Left renal cortex interstitium (tissue), 4 donors: ENCODE results near the gene TECPR2. TPM values are rescaled to one million over a fixed set of nuclear protein-coding genes. Genes with fewer than 3 reads are reported as not detected.
"Not testable (repeated sequence)": the region's sequence is repeated elsewhere in the genome, so short reads cannot be mapped to it uniquely, and the experiment has no call there.

Experiments used
- DNase-seq, 4 donors: peaks; one replicate each; pipeline ENCODE4 v3.0.0-alpha.2; 2013; ENCODE audit warnings: low read depth in 4 of 4, low spot score in 2 of 4, missing footprints in 1 of 4
- polyA plus RNA-seq, 4 donors: library from polyadenylated mRNA; unstranded; fragments of 120-200 nt; gene quantifications; one replicate each; pipeline ENCODE4 v1.2.1, GENCODE V29; 2013; ENCODE audit not compliant: insufficient read length in 4 of 4

TECPR2 gene
- polyA plus RNA-seq, 4 donors = 14.8 to 20.9 (median 18.0) TPM

- no peak for DNase-seq
Observed at GRCh38 chr14:102545461-102546265, 182.9 kb downstream of the TECPR2 start.

DNA sequence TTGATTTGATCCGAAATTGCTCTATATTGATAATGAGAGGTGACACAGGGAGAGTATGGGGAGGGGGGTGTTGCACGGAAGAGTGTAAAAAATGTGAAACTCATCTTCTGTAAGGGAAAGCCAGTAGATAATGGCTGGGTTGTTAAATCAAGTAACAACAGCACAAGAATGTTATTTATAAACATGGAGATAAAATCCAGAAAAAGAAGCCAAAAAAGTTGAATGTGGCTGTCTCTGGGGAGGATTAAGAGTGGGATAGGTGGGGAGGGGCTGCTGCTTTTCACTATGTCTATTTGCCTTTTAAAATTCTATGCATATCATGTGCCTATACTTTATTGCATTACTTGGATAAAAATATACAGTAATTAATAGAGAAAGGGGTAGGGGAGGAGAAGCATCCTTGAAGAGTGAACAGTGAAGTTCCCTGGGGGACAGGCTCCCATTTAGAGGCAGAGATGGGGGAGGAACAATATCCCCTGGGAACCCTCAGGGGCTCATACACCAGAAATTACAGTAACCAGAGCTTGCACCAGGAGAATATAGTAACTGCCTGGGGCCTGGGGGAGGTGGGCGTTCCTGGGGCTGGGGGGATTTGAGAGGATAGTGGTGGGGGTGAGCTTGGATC lies 186.0 kb downstream of the TECPR2 start:
- no peak for DNase-seq

DNA sequence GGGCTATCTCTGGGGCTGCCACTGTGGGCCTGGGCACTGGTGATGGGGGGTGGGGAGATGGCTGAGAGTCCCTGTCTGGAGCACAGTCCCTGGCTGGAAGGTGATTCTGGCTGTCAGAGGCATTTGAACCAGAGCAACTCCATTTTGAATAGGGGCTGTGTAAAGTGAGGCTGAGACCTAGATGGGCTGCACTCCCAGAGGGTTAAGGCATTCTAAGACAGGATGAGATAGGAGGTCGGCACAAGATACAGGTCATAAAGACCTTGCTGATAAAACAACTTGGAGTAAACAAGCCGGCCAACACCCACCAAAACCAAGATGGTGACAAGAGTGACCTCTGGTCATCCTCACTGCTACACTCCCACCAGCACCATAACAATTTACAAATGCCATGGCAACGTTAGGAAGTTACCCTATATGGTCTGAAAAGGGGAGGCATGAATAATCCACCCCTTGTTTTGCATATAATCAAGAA lies 188.2 kb downstream of the TECPR2 start:
- not testable (repeated sequence) for DNase-seq

Other genes with a start within 250 kb of the TECPR2 start
- gene WDR20, start 223.0 kb upstream of the TECPR2 start, polyA plus RNA-seq = 10 to 100 TPM; 28.1 to 33.3 (median 29.9) TPM
- gene MOK, start 57.8 kb upstream of the TECPR2 start, polyA plus RNA-seq = 10 to 100 TPM; 23.3 to 41.9 (median 31.8) TPM
- gene ZNF839, start 43.2 kb upstream of the TECPR2 start, polyA plus RNA-seq = 10 to 100 TPM; 13.3 to 21.5 (median 17.6) TPM
- gene CINP, start 51 bp upstream of the TECPR2 start, polyA plus RNA-seq = 10 to 100 TPM; 33.1 to 39.0 (median 37.2) TPM
- gene ANKRD9, start 146.8 kb downstream of the TECPR2 start, polyA plus RNA-seq = 1 to 10 TPM; 6.0 to 7.6 (median 6.4) TPM
- 10 to 100 TPM; 31.0 to 42.5 (median 37.8) TPM for gene RCOR1, start 229.7 kb downstream of the TECPR2 start, polyA plus RNA-seq